HT1080 (cell line): ENCODE data around the gene CDKAL1. TPM values are rescaled to one million over a fixed set of nuclear protein-coding genes. Genes with fewer than 3 reads are reported as not detected.
A peak's percentile ranks its signal among the peaks of the same experiment; 100 is the strongest.
"Not testable (repeated sequence)": the region's sequence is repeated elsewhere in the genome, so short reads cannot be mapped to it uniquely, and the experiment has no call there.

Source experiments
- DNase-seq: peaks from one replicate; pipeline ENCODE4 v3.0.0-alpha.2; 2015; ENCODE audit warnings: low read depth
- total RNA-seq: library from RNA; depleted of rRNA; stranded (reverse); fragments of >200 nt; shearing (Covaris generic); gene quantifications from 2 replicates; pipeline ENCODE4 v1.2.3, GENCODE V29; 2014

CDKAL1 gene
- total RNA-seq, 1 experiment from 2014 or later = 13.5 TPM

GRCh38 chr6:20589266-20589665 lies 55.0 kb downstream of the CDKAL1 start:
- no peak for DNase-seq

GRCh38 chr6:20590476-20590875 lies 56.2 kb downstream of the CDKAL1 start:
- DNase-seq = not testable (repeated sequence)

- DNase-seq = not testable (repeated sequence)
Measured at GRCh38 chr6:20594299-20594853, 60.1 kb downstream of the CDKAL1 start.

GRCh38 chr6:20599302-20600051 lies 65.2 kb downstream of the CDKAL1 start:
- DNase-seq = no peak

GRCh38 chr6:20600831-20601230 lies 66.6 kb downstream of the CDKAL1 start:
- DNase-seq = no peak

- DNase-seq = no peak
Measured at GRCh38 chr6:20604159-20604558, 69.9 kb downstream of the CDKAL1 start.

- DNase-seq = no peak
Measured at GRCh38 chr6:20605061-20605460, 70.8 kb downstream of the CDKAL1 start.

- peak; percentile 9 for DNase-seq
Measured at GRCh38 chr6:20605581-20605980, 71.3 kb downstream of the CDKAL1 start.

GRCh38 chr6:20606831-20607230 lies 72.6 kb downstream of the CDKAL1 start:
- DNase-seq = no peak

GRCh38 chr6:20608356-20608755 lies 74.1 kb downstream of the CDKAL1 start:
- DNase-seq = no peak

GRCh38 chr6:20608905-20609304 lies 74.6 kb downstream of the CDKAL1 start:
- no peak for DNase-seq

GRCh38 chr6:20609924-20610323 lies 75.7 kb downstream of the CDKAL1 start:
- not testable (repeated sequence) for DNase-seq

GRCh38 chr6:20610636-20611370 lies 76.5 kb downstream of the CDKAL1 start:
- DNase-seq = no peak

GRCh38 chr6:20617537-20617936 lies 83.3 kb downstream of the CDKAL1 start:
- DNase-seq = not testable (repeated sequence)

- no peak for DNase-seq
Measured at GRCh38 chr6:20620043-20620442, 85.8 kb downstream of the CDKAL1 start.

- DNase-seq = no peak
Measured at GRCh38 chr6:20623761-20624160, 89.5 kb downstream of the CDKAL1 start.

- no peak for DNase-seq
Measured at GRCh38 chr6:20626165-20626564, 91.9 kb downstream of the CDKAL1 start.

GRCh38 chr6:20629509-20629908 lies 95.3 kb downstream of the CDKAL1 start:
- DNase-seq = no peak

GRCh38 chr6:20630136-20630535 lies 95.9 kb downstream of the CDKAL1 start:
- no peak for DNase-seq

- DNase-seq = no peak
Measured at GRCh38 chr6:20630617-20631548, 96.6 kb downstream of the CDKAL1 start.

- peak; percentile 33 for DNase-seq
Measured at GRCh38 chr6:20631549-20631924, 97.3 kb downstream of the CDKAL1 start.
